22Rv1 (cell line): ENCODE data around the gene STKLD1.

Experiments used
- CTCF ChIP-seq: fragments of 450-650 bp; IDR thresholded peaks from 2 replicates; pipeline ENCODE4 v1.5.1; 2017; ENCODE audit warnings: mild to moderate bottlenecking
- ZFX ChIP-seq: fragments of 450-650 bp; IDR thresholded peaks from 2 replicates; pipeline ENCODE4 v1.6.1; 2017; ENCODE audit warnings: antibody characterized with exemption, borderline replicate concordance

- TF ChIP-seq CTCF (no peak), ZFX (no peak)
These were observed 28.4 kb downstream of the STKLD1 start for GRCh38 chr9:133404454-133405002.
